ENCODE measurements around the gene TUBG1. TPM values are rescaled to one million over a fixed set of nuclear protein-coding genes. Genes with fewer than 3 reads are reported as not detected.
A peak's percentile ranks its signal among the peaks of the same experiment; 100 is the strongest.
"Not testable (repeated sequence)": the region's sequence is repeated elsewhere in the genome, so short reads cannot be mapped to it uniquely, and the experiment has no call there.

The TUBG1 gene
- total and polyA plus RNA-seq, 9 donors, result 11.3 to 41.2 (median 25.1) TPM

DNA sequence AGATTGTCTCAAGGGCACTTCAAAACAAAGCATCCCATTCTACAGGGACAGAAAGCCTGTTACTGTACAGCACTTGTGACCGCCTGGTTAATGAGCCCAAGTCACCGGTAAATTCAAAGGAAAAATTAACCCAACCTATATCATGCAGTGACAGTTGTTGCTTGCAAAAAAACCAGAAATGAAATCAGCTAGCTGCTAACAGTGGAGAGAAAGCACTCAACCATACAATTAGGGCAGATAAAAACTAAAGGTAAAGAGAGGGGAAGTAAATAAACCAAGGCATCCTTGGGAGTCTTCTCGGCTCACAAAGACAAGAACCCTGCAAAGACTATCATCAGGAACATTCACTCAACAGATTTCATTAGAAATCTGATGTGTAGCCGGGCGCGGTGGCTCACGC is 6.2 kb upstream of the TUBG1 start:
- Histone ChIP-seq H3K4me3 (no peak overlapping the region), H3K36me3 (no peaks in the 10 kb centered on the region), H3K9me3 (no peaks in the 10 kb centered on the region), H3K4me1 (ENCODE audit: insufficient read depth) (peaks cover 11% of the 10 kb centered on the region), H3K27ac (no peak overlapping the region), H3K27me3 (no peaks in the 10 kb centered on the region)
- intact Hi-C loops (cut with DNase I), result loop anchor here in 1 of 4 donors (10.0 kb wide), 1 partner anchor 61 kb away; no protein-coding TSS in a partner anchor
- no peak for DNase-seq
- WGBS, 3 donors, result 89 to 94% (median 93%) methylated on average over 7 of the region's 7 CpGs
- TF ChIP-seq POLR2A (IDR thresholded peaks at IDR 0.05), result no peak
- TF ChIP-seq EP300 (IDR thresholded peaks at IDR 0.05), result no peak
- TF ChIP-seq, protein P1, sequence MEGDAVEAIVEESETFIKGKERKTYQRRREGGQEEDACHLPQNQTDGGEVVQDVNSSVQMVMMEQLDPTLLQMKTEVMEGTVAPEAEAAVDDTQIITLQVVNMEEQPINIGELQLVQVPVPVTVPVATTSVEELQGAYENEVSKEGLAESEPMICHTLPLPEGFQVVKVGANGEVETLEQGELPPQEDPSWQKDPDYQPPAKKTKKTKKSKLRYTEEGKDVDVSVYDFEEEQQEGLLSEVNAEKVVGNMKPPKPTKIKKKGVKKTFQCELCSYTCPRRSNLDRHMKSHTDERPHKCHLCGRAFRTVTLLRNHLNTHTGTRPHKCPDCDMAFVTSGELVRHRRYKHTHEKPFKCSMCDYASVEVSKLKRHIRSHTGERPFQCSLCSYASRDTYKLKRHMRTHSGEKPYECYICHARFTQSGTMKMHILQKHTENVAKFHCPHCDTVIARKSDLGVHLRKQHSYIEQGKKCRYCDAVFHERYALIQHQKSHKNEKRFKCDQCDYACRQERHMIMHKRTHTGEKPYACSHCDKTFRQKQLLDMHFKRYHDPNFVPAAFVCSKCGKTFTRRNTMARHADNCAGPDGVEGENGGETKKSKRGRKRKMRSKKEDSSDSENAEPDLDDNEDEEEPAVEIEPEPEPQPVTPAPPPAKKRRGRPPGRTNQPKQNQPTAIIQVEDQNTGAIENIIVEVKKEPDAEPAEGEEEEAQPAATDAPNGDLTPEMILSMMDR (IDR thresholded peaks at IDR 0.05), result no peak

- no peak for TF ChIP-seq POLR2A (IDR thresholded peaks at IDR 0.05)
- TF ChIP-seq EP300 (IDR thresholded peaks at IDR 0.05), result no peak
- TF ChIP-seq, protein P1 (IDR thresholded peaks at IDR 0.05), result no peak
- H3K4me1 ChIP-seq (ENCODE audit: insufficient read depth), result peaks cover 13% of the 10 kb centered on the region
Observed at GRCh38 chr17:42607769-42608168, 1.7 kb upstream of the TUBG1 start.

DNA sequence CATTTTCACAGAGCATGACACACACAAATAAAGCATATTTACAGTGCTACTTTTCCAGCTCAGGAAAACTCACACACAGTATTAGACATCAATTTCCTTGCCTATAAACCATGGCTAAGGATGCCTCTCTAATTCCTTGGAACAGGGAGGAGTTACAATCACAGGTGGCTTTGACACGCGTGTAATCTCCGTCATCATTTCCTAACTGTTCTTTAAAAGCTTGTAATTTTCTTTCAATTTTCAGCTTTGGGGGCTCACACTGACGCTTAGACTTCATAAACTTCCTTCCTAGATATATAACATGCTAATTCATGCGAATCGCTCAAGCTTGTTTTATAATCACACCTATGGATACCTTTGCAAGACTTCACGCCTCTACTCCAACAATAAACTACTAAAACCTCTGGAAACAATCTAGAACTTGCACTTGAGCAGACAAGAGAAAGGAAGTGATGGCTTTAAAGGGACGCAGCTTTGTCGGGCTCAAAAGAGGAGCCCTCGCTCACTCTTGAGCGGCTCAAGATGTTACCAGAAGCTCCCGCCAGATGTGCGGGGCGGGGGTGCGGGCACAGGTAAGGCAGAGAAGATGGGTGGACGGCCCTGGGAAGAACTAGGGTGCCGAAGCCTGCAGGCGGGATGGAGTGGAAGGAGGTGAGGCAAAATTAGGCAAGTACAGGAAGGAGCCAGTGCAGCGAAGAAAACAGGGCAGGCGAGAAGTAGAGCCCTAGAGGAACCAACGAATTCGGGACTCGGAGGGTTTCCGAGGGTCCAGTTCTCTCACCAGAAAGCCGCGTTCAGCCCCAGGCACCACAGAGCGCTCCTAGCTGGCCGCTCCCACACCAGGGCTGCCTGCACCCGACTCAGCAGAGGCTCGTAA is 940 bp upstream of the TUBG1 start:
- no peak for DNase-seq
- H3K27ac ChIP-seq, result peak overlapping the region; percentile 81 to 91
- TF ChIP-seq, protein P1 (IDR thresholded peaks at IDR 0.05), result no peak
- TF ChIP-seq EP300 (IDR thresholded peaks at IDR 0.05) (no peak), POLR2A (IDR thresholded peaks at IDR 0.05) (no peak)
- H3K4me1 ChIP-seq (ENCODE audit: insufficient read depth), result peaks cover 13% of the 10 kb centered on the region
- no peaks in the 10 kb centered on the region for H3K9me3 ChIP-seq
- 0 to 1% (median 0%) methylated on average over 29 to 30 of the region's 30 CpGs for WGBS, 3 donors
- intact Hi-C loops (cut with DNase I), result loop anchor here in 3 of 4 donors (2.0 to 10.0 kb wide), 4 partner anchors 56 to 74 kb away; partner anchors contain the start of genes CCR10 (in 2 of the 3), CNTNAP1 (in 1 of the 3) and PLEKHH3 (in 1 of the 3)
- H3K27me3 ChIP-seq, result no peaks in the 10 kb centered on the region
- peak overlapping the region; percentile 82 for H3K4me3 ChIP-seq
- no peaks in the 10 kb centered on the region for H3K36me3 ChIP-seq

More at GRCh38 chr17:42607769-42608168, 1.7 kb upstream of the TUBG1 start:
- peak overlapping the region; percentile 82 for H3K4me3 ChIP-seq
- intact Hi-C loops (cut with DNase I), result loop anchor here in 3 of 4 donors (2.0 to 10.0 kb wide), 4 partner anchors 57 to 75 kb away; partner anchors contain the start of genes CCR10 (in 2 of the 3), CNTNAP1 (in 1 of the 3) and PLEKHH3 (in 1 of the 3)
- H3K27ac ChIP-seq, result no peak overlapping the region
- DNase-seq, result no peak
- WGBS, 3 donors, result 25 to 40% (median 27%) methylated on average over 3 of the region's 3 CpGs
- H3K27me3 ChIP-seq, result no peaks in the 10 kb centered on the region
- H3K9me3 ChIP-seq, result no peaks in the 10 kb centered on the region
- H3K36me3 ChIP-seq, result no peaks in the 10 kb centered on the region

DNA sequence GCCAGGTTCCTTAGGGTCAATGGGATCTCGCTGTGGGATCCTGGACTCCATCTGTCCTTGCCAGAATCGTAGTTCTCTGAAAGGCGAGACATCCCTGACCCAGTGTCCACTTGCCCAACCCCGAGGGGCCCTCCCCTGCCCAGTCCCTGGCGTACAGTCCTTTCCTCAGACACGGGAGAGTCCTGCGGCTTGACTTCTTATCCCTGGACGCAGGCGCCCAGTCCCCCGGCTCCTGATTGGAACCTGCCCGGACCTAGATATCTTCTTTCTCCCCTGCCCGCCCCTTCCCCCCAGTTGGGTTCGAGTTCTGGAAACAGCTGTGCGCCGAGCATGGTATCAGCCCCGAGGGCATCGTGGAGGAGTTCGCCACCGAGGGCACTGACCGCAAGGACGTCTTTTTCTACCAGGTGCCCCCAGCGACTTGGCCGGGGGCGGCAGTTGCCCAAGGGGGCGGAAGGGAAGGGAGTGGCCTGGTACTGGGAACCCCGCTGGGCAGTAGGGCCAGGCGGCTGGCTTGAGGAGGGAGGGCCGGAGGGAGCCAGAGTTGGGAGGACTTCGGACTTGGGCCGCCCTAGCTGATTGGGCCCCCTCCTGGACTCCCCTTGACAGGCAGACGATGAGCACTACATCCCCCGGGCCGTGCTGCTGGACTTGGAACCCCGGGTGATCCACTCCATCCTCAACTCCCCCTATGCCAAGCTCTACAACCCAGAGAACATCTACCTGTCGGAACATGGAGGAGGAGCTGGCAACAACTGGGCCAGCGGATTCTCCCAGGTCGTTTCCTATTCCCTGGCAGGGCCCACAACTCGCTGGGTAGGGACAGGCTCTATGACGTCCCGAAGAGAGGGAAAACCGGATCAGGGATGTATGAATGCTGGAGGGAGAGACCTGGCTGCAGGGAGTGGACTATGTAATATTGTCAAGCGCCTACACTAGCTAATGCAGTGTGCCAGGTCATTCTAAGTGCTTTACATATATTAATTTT is 625 bp downstream of the TUBG1 start:
- intact Hi-C loops (cut with DNase I), result loop anchor here in 3 of 4 donors (2.0 to 10.0 kb wide), 4 partner anchors 55 to 72 kb away; partner anchors contain the start of genes CCR10 (in 2 of the 3), CNTNAP1 (in 1 of the 3) and PLEKHH3 (in 1 of the 3)
- 7 to 15% (median 10%) methylated on average over 26 to 37 of the region's 42 CpGs for WGBS, 3 donors
- peak in 1 of 5 donors; percentile 62 for DNase-seq

More for the DNA sequence above, 625 bp downstream of the TUBG1 start:
- not testable (repeated sequence) for H3K4me1 ChIP-seq (ENCODE audit: insufficient read depth); H3K27me3 ChIP-seq; H3K9me3 ChIP-seq; H3K36me3 ChIP-seq
- peak overlapping the region in 1 of 2 donors; percentile 16 for H3K27ac ChIP-seq
- peak overlapping the region; percentile 82 for H3K4me3 ChIP-seq
